NCI-H2107 treated with DMSO at 0.1 percent for 48 hours (cell line): ENCODE measurements around the gene ETFA.

Source experiments
- DNase-seq: peaks from one replicate; lab custom pipeline; 2025; ENCODE audit not compliant: unreplicated experiment; lab: John Stamatoyannopoulos, UW

Gene ETFA

DNA sequence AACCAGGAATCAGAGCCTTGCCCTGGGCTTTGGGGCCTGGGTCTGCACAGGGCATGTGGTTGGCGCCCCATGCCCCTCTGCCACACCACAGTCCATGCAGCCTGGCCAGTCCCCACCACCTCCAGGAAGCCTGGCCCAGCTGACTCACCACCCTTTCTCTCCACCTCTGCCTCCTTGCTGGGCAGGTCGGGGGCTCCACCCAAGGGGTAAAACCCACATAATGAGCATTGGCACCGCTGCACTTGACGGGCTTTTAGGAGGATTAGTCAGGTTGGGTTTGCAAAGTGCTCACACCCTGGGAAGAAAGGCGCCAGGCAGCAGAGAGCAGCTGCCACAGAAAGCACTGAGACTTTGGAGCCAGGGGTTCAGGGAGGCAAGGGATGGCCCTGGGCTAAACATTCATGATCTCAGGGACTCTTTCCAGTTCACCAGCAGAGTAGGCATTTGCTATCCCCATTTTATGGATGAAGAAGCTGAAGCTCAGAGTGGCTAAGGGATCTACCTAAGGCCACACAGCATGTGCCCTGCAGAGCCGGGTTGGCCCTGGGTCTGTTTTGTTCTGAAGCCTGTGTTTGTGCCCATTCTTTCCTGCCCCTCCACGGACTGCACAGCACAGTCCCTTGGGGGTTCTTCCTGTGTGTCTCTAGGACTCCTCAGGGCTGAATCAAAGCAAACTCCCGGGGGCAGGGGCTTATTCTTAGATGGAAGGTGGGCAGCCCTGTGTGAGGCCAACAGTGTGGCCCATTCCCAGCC is 113.4 kb downstream of the ETFA start:
- DNase-seq = no peak

DNA sequence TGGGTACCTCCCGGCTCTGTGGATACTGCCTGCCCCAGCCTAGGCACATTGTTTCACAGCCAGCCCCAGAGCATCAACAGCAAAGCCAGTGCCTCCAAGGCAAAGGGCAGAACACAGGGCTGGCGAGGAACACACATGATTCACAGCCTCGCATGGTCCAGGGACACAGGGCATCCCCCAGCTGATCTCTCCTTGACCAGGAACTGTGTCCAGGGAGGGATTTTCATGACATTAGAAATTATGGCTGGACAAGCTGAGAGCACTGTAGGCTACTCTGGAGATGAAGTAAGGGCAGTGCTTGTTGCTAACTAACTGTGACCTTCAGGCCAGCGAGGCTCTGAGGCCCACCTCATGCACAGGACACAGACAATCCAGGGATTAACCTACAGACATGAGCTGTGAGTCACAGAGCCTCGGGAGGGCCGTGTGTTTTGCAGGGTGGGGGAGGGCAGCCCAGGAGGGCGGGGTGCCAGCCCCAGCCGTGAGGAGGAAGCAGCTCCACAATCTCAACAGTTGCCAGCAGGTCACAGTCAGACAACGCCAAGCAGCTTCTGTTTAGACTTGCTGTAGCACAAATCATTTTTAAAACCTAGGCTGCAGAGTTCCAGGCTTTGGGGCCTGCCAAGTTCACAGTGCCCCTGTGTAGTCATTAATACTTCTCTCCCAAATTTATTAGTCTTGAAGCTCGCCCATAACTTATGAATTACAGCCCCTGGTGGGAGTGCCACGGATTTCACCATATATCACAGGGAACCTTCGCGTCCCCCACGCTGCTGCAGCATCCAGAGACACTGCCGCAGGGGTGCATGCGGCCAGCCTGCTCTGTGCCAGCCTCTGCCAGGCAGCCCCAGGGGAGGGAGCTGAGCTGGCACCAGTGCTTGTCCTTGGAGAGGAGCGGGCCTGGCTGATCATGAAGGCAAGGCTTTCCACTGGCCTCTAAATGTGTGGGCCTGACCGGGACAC is 114.7 kb downstream of the ETFA start:
- no peak for DNase-seq

DNA sequence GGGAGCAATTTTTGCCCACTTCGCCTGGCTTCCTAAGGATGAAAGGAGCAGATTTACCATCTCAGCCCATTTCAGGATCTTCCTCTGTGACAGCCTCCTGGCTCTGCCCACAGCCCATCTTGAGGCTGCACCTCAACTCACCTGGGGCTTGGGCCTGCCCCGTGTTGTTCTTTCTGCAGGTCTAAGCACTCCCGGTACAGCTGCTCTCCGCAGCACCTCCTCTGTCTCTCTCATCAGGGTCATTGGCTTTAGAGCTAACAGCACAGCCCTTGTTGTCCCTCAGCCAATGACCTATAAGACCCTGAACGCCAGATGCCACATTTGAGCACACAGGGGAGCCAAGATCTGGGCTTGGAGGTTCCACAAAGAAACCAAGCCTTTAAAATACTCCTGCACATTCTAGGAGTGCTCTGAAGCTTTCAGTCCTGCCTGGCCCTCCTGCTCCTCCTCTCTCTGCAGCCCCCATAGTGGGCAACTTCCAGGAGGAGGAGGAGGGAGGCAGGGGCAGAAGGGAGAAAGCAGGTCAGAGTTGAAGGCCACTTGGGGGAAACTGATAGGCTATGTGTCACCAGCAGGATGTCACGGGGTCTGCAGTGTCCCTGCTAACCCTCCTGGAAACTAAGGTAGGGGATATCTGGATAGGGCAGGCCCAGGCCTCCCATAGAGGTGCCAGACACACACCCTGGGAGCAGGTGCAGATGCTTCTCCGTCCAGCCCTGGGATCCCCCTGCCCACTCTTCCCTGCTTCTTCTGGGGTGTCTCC is 115.6 kb downstream of the ETFA start:
- DNase-seq = no peak

DNA sequence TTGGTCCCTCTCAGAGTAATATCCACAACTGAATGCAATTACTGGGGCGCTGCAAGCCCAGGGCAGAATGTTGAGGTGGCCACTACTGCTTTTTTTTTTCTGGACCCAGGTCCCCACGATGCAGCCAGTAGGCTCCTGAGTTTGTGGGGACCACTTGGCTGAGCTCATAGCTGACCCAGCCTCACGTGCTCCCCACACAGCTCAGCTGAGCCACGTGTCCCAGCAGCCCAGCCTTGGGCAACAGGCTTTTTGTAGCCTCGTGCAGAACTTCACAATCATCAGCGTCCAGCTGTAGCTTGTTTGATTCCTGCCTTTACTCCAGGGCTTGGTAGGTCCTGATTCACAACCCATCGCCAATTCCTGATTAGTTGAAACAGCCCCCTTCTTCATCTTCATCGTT is 117.3 kb downstream of the ETFA start:
- no peak for DNase-seq

DNA sequence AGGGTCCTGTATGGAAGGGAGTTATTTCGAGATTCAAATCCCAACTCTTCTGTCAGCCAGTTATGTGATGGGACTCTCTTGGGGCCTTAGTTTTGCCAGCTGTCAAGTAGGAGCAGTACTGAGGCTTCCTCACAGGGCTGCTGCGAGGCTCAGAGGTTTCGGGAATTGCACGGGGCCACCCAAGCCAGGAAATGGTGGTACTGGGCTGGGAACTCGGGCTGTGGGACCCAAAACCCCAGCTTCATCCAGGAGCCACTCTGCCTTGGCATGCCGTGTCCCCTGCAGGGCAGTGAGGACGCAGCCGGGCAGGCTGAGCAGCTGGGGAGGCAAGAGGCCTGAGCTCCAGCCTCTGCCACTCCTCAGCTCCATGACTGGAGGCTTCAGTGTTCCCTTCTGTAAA is 118.6 kb downstream of the ETFA start:
- DNase-seq = no peak

DNA sequence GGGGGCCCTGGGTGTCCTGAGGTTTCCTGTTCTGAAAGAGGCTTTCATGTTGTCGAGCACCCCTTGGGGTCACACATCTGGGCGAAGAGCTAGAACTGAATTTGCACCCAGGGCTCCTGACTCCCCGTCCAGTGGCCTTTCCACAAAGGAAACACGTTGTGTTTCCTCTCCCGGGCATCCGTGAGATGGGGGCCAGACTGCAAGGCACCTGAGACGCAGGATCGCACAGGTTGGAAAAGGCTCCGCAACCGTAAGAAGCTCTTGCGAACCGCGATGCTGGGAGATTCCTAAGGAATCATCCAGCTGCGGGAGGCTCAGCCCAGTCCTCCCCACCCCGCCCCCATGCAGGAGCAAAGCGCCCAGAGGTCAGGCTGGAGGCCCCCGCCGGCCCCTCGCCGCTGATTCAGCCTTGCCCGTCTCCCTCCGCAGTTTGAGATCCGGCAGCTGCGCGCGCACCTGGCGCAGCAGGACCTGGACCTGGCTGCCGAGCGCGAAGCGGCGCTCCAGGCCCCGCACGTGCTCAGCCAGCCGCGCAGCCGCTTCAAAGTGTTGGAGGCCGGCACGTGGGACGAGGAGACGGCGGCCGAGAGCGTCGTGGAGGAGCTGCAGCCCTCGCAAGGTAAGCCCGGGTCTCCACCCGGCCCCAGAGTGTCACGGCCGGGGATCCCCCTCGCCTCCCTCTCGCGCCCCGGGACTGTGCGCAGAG is 119.6 kb downstream of the ETFA start:
- DNase-seq = no peak

DNA sequence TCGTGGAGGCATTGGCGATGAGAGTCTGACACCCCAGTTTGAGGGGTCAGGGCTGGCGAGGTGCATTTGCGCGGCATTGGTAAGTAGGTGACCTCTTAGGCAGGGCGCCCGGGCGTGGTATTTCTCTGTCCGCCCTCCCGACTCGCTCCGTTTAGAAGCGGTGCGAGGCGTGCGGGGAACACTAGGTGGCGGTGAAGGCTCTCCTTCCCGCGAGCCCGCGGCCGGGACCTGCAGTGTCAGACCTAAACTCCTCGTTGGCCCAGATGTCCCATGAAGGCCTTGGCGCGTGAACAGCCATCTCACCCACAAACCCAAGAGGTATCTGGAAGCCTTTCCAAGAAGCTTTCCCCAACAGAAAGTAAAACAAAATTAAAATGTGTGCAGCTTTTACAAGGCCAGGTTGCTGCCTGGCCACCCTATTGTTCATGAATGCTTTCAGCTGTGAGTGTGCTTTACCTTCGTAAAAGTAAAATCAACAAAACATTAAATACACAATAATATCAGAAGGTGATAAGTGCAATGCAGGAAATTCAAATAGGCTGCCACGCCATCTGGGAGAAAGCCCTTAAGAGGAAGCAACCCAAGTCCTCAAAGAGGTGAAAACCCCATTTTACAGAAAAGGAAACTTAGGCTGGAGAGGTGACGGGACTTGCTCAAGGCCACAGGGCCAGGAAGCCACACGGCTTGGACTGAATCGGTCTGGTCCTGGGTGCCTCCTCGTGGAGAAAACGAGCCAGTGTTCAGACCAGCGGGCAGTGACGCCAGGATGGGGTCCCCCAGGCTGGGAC is 120.3 kb downstream of the ETFA start:
- peak; percentile 11 for DNase-seq

DNA sequence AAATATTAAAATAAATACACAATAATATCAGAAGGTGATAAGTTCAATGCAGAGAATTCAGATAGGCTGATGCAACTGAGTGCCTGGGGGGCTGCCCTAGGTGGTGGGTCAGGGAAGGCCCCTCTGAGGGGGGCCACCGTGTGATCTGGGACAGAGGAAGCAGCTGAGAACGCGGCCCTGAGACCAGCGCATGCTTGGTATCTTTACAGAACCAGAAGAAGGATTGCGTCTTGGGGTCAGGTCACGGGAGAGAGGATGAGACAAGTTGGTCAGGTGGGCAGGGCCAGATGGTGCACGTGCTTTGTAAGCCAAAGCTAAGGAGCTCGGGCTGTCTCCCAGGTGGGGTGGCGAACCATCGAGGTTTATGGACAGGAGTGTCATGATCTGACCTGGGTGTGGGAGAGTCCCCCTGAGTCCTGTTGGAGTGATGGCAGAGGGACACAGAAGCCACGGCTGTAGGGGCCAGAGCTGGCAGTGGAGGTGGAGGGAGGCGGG is 121.2 kb downstream of the ETFA start:
- DNase-seq = no peak

DNA sequence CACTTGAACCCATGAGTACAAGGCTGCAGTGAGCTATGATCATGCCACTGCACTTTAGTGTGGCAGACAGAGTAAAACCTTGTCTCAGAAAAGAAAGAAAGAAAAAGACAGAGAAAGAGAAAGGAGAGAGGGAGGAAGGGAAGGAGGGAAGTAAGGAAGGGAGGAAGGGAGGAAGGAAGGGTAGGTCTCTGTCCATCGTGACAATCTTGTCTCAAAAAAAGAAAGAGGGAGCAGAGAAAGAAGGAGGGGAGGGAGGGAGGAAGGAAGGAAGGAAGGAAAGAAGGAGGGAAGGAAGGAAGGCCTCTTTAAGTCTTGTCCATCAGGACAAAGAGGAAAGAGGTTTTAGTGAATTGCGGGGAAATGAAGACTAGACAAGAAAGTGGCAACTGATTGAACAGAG is 122.2 kb downstream of the ETFA start:
- DNase-seq = no peak

DNA sequence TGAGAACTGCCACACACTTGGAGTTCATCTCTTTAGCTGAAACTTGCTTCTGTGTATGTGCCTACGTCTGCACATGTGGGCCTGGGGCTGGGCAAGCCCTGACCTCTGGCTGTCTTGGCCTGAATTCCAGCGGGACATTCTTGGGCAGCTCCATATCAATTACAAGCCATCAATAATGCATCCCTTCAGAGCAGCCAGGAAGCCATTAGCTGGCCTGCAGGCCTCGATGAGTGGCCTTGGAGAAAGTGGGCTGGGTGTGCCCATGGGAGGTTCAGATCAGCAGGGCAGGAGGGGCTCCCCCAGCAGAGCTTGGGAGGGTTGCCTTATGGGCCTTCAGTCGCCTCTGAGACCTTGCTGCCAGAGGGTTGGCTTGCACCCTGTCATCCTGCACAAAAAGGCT is 124.1 kb downstream of the ETFA start:
- DNase-seq = no peak

DNA sequence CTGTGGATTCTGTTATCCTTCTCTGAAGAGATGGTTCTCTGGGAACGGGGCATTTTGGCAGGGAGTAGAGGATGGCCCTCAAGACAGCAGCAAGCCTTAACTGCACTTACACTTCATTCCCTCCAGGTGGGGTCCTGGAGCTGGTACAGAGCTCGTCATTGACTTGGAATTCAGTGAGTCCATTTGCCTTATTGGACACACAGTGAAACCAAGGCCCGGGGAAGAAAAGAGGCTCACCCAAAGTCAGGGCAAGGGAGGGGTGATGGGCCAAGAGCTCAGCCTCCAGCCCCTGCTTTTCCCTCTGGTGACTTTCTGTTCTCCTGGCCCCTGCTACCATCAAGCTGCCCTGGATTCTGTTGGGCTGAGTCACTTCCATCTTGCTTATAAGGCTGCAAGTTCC is 125.6 kb downstream of the ETFA start:
- DNase-seq = no peak

DNA sequence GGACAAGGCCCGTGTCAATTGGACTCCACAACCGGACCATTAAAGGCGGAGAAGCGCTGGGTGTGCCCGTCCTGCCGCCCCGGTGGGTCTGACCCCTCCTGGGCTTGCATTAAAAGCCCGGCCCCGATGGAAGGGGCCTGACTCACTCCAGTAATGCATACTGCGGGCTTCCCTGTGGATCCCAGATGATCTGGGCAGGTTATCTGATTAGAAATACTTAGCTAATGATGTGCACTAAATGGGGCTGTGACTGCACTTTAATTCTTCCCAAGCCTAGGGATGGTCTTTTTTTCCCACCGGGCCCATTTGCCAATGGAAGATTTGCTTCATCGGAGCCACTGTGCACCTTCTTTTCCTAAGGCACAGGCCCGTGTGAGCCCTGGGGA is 126.6 kb downstream of the ETFA start:
- no peak for DNase-seq

DNA sequence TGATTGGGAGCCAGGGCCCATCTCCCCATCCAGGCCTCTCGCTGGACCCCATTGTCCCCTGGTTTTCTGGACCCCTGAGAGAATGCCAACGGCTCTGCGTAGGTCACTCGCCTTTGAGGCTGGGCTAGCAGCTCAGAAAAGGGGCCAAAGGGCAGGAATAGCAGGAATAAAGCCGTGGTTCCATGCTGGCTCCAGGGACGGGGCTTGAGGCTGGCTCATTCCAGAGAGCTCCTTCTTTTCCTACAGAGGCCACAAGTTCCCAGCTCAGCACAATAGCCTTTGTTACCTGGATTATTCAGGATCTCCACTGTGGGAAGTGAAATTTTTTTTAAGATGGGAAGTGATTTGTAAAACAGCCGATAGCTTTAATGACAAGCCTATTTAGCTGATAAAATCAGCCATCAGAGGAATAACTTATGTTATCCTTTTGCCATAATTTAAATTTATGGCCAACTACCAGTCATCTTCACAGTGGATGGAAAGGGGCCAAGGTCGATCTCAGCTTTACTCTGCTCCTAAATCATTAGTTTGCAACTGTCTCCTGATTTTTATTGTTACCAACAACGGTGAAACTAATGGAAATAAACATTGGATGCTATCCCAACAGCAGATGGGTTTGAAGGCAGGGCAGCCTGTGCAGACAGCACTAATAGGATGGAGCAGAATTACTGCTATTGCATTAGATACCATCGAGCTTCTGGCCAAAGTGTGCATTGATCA is 127.2 kb downstream of the ETFA start:
- DNase-seq = no peak

DNA sequence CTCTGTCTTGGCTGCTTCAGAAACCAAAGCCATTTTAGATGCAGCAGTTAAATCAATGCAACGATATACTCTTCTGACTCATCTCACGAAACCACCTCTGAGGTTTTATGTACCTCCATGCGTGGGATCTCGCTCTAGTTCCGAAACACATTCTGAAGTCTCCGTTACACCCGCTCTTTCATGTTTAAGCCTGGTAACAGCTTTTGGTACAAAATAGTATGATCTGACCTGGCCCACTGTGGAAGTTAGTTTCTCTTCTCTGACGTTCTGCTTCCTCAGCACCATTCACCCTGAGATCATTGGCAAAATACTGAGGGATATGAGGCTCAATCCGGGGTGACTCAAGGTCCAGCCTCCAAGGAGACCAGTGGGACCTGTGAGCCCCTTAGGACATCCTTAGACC is 129.6 kb downstream of the ETFA start:
- no peak for DNase-seq

DNA sequence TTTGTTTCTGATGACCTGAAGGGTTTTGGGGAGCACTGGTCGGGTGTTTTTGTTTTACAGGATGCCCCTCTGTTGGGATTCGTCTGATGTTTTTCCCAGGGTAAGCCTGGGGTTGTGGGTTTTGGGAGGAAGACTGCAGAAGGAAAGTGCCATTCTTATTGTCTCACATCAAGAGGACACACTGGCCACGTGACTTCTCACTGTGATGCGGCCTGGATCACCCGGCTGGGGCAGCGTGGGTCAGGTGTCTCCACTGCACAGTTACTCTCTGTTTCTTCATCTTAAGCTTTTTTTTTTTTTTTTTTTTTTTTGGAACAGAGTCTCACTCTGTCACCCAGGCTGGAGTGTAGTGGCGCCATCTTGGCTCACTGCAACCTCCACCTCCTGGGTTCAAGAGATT is 130.9 kb downstream of the ETFA start:
- no peak for DNase-seq

DNA sequence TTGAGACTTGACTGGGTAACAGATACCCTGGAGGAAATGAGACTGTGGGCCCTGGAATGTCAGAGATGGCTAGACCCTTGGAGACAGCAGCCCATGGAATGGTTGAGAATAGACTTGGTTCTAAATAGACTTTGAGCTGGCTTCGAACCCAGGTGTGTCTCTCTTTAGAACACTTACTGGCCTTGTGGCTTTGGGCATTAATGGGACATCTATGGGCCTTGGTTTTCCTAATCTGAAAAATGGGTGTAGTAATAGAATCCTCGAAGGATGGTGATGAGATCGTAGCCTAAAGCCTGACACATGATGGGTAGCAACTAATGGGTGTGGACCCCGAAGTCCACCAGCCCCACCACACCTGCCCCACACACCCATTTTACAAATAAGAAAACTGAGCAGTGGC is 132.2 kb downstream of the ETFA start:
- DNase-seq = no peak

DNA sequence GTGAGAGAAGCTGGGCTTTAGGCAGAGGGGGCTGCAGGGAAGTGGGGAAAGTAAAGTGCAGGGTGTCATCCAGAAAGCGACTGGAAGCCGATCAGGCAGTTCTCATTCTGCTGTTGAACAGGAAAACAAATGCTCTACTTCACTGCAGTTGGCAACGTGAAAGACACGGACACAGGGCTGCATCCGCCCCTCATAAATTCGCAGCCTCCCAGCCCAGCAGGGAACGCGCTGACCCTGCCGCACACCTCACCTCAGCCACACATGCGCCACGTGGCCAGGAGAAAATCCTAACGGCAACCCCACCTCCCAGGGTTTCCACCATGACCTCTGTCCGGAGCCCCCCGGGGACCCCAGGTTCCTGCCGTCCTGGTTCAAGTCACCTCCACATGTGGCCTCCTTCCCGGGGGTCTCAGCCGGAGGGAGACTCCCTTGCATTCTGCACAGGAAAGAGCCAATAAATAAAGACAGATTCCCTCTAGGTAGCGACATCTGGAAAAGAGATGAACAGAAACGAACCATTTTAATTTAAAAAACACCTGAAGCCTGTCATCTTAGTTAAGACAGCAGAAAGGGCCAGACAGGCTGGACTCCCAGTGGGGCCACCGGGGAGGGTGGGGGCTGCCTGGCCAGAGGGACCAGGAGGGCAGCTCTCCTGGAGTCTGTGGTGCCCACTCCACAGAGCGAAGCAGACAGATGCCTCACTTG is 132.8 kb downstream of the ETFA start:
- DNase-seq = no peak

DNA sequence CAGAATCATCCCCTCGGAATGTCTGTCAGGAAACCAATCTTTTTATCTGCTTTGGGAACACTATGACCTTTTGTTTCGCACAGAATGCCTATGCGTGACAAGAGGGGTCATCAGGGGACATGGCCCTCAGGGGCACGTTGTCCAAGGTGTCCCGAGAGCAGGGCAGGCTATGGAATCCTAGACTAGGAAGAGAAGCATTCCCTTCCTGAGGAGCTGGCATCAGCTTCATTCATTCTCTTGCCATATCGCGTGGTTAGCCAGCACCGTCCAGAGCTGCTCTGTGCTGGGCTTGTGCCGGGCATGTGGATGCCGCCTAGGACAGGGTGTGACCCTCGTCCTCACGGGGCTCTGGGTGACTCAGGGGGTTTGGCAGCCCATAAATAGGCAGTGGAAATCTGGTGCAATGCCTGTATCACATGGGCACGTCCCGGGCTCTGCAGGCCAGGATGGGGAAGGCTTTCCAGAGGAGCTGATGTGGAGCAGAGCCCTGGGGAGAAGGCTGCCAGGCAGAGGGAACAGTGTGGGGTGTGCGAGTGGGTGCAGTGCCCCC is 133.7 kb downstream of the ETFA start:
- DNase-seq = no peak
